ENCODE results near the gene NEGR1.

NEGR1 gene

GRCh38 chr1:71399594-71399993 is 882.7 kb downstream of the NEGR1 start:
- DNase-seq (ENCODE audit: low read depth, low spot score): no peak
- H3K4me3 ChIP-seq (ENCODE audit: low read depth, low read length): no peak overlapping the region
- TF ChIP-seq CTCF (IDR thresholded peaks at IDR 0.05; ENCODE audit: low read depth, low read length): no peak
- in situ Hi-C loops (cut with HindIII; ENCODE audit: low sequenced_read_pairs): no loop called here

- no peak for DNase-seq (ENCODE audit: low read depth, low spot score)
- TF ChIP-seq CTCF (IDR thresholded peaks at IDR 0.05; ENCODE audit: low read depth, low read length): no peak
- in situ Hi-C loops (cut with HindIII; ENCODE audit: low sequenced_read_pairs): no loop called here
- H3K4me3 ChIP-seq (ENCODE audit: low read depth, low read length): no peak overlapping the region
Measured at GRCh38 chr1:71393301-71393700, 889.0 kb downstream of the NEGR1 start.

- DNase-seq (ENCODE audit: low read depth, low spot score): no peak
- no peak overlapping the region for H3K4me3 ChIP-seq (ENCODE audit: low read depth, low read length)
- in situ Hi-C loops (cut with HindIII; ENCODE audit: low sequenced_read_pairs): no loop called here
- TF ChIP-seq CTCF (IDR thresholded peaks at IDR 0.05; ENCODE audit: low read depth, low read length): no peak
Measured at GRCh38 chr1:71390518-71390917, 891.8 kb downstream of the NEGR1 start.

- no peak for TF ChIP-seq CTCF (IDR thresholded peaks at IDR 0.05; ENCODE audit: low read depth, low read length)
- no peak overlapping the region for H3K4me3 ChIP-seq (ENCODE audit: low read depth, low read length)
- in situ Hi-C loops (cut with HindIII; ENCODE audit: low sequenced_read_pairs): no loop called here
- DNase-seq (ENCODE audit: low read depth, low spot score): no peak
Measured at GRCh38 chr1:71377886-71378285, 904.5 kb downstream of the NEGR1 start.

GRCh38 chr1:71372496-71372895 is 909.8 kb downstream of the NEGR1 start:
- no peak for TF ChIP-seq CTCF (IDR thresholded peaks at IDR 0.05; ENCODE audit: low read depth, low read length)
- H3K4me3 ChIP-seq (ENCODE audit: low read depth, low read length): no peak overlapping the region
- DNase-seq (ENCODE audit: low read depth, low spot score): no peak
- in situ Hi-C loops (cut with HindIII; ENCODE audit: low sequenced_read_pairs): no loop called here

- H3K4me3 ChIP-seq (ENCODE audit: low read depth, low read length): no peak overlapping the region
- TF ChIP-seq CTCF (IDR thresholded peaks at IDR 0.05; ENCODE audit: low read depth, low read length): no peak
- DNase-seq (ENCODE audit: low read depth, low spot score): no peak
- in situ Hi-C loops (cut with HindIII; ENCODE audit: low sequenced_read_pairs): no loop called here
Measured at GRCh38 chr1:71371581-71371980, 910.8 kb downstream of the NEGR1 start.

GRCh38 chr1:71364236-71364635 is 918.1 kb downstream of the NEGR1 start:
- no peak overlapping the region for H3K4me3 ChIP-seq (ENCODE audit: low read depth, low read length)
- no peak for TF ChIP-seq CTCF (IDR thresholded peaks at IDR 0.05; ENCODE audit: low read depth, low read length)
- DNase-seq (ENCODE audit: low read depth, low spot score): peak; percentile 8
- in situ Hi-C loops (cut with HindIII; ENCODE audit: low sequenced_read_pairs): no loop called here
